Stimulated activated CD8-positive, alpha-beta memory T cell treated with anti-CD3 and anti-CD28 coated beads, Interleukin-2, amount 100 ng/mL, for 48 hours (primary cell): ENCODE data around the gene UGT1A10.

Experiments
- DNase-seq, 2 donors: peaks; one replicate each; pipeline ENCODE4 v3.0.0-alpha.2; 2020; ENCODE audit warnings: low read depth in 2 of 2

The UGT1A10 gene

DNA sequence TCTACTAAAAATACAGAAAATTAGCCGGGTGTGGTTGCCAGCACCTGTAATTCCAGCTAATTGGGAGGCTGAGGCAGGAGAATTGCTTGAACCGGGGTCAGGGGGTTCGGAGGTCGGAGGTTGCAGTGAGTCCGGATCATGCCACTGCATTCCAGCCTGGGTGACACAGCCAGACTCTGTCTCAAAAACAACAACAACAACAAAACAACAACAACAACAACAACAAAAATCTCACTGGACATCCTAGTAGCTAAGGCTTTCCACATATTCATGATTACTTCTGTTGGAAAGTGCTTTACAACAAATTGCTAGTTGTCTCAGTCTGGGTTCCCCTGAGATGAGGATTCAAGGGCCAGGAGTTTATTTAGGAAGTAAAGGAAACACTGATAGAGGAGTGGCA, 137.6 kb downstream of the UGT1A10 start:
- DNase-seq = no peak

- DNase-seq = no peak
These were observed 139.2 kb downstream of the UGT1A10 start for GRCh38 chr2:233775414-233775813.

- DNase-seq = no peak
These were observed 141.8 kb downstream of the UGT1A10 start, which contains the start of gene MROH2A for GRCh38 chr2:233778030-233778429. MROH2A (plus strand) TSS chr2:233778330; CDS start chr2:233779359, 1,029 bp downstream.

DNA sequence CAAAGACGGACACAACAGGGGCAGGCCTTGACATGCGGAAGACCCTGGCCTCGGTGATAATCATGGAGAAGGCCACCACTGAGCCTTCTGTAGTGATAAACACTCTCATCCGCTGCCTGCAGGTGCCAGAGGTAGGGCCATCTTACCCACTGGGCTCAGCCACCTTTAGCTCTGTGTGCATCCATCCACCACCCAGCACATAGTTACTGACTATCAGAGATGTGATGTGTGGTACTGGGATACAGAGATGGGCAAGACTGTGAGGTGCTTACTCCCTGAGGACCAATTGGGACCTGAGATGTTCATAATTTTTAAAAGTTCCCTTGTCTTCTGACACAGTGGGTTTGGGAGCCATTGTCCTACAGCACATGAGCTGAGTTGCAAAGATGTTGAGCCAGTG, 143.5 kb downstream of the UGT1A10 start:
- no peak for DNase-seq

DNA sequence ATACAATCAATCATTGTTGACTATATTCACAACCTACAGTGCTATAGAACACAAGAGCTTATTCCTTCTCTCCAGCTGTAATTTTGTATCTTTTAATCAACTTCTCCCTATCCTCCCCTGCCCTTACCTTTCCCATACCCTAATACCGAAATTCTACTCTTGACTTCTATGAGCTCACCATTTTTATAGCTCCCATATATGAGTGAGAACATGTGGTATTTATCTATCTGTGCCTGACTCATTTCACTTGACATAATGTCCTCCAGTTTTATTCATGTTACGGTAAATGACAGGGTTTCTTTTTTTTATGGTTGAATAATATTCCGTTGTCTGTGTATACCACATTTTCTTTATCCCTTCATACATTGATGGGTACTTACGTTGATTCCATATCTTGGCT, 144.5 kb downstream of the UGT1A10 start:
- DNase-seq = no peak

- no peak for DNase-seq
These were observed 153.3 kb downstream of the UGT1A10 start for GRCh38 chr2:233789554-233789953.

GRCh38 chr2:233791151-233791882, 155.1 kb downstream of the UGT1A10 start:
- no peak for DNase-seq

DNA sequence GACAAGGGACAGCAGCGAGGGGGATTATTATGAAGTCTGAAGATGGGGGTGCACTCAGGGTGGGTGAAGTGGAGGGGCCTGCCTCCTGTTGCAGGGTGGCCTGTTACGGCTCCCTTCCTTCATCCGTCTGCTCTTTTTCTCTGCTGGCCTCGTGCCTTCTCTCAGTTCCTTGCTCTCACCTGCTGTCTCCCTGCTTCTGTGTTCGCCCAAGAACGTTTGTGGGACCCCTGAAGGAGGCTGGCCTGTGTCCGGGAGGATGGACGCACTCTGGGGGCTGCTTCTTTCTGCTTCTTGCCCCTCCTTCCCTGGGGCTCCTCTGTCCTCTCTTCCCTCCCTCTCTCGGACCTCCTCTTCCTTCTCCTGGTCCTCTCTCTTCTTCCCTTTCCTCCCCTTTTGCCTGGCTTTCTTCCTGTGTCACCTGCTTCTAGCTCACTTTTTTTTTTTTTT, 155.7 kb downstream of the UGT1A10 start:
- no peak for DNase-seq

DNA sequence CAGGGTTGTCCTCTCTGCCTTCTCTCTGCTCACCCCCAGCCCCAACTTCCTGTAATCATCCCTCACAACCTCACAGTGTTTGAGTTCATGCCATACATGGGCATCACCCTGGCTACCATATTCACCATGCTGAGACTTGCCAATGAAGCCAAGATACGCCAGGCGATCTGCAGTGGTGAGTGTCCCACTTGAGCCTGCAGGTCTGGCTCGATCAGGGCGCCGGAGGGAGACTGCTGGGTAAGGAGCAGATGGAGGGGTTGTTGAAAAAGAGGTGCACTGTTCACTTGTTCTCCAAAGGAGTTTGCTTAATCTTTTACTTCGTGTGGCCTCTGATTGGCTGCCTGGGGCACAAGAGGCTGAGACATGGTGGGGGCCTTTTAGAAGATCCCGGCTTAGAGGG, 156.5 kb downstream of the UGT1A10 start:
- no peak for DNase-seq

GRCh38 chr2:233793465-233794127, 157.3 kb downstream of the UGT1A10 start:
- DNase-seq = no peak

GRCh38 chr2:233794128-233794658, 157.9 kb downstream of the UGT1A10 start:
- DNase-seq = no peak

- no peak for DNase-seq
These were observed 159.5 kb downstream of the UGT1A10 start for GRCh38 chr2:233795735-233796171.

DNA sequence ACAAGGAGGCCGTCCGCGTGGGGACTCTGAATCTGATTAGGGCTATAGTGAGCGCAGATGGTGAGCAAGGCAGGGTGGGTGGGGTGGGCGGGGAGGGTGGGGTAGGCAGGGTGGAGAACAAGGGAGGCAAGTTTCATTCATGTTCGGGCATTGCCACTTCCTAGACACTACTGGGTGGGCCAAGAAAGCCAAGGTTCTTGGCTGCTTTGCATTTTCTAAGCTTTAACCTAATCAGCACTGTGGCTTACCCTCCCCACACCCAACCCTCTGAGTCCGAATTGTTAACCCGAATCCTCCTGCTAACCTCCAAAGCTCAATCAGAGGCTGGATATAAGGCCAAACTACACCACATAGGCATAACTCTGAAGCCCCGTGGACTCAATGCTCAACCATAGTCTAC, 160.0 kb downstream of the UGT1A10 start:
- no peak for DNase-seq

DNA sequence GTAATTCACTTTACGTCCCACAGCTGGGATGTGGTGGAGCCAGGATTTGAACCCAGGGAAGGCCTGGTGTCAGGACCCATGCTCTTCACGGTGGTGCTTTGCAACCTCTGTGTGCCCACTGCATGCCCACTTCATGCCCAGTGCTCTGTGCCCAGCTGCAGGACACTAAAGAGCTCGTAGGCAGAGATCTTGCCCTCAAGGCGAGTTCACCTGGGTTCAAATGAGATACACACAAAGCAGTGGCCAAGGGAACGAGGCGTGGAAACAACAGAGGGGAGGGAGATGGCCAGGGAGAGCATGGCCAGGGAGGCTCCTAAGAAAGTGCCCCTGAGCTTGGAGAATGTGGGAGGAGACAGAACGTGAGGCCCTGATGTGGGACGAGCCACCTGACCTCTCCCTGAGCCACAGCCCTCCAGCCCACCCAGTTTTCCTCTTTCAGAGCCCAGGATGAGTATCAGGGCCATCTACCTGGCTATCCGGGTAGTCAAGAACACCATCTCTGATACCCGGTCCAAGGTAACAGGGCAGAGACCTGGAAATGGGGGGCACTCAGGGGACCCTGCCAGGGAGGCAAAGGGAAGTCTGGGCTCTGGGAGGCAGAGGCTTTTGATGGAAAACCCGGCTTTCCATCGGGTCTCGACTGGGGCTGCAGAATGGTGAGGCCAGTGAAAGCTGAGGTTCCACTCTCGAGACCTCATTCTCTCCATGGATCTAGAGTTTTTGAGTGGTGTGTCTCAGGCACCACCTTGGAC, 162.3 kb downstream of the UGT1A10 start:
- no peak for DNase-seq

DNA sequence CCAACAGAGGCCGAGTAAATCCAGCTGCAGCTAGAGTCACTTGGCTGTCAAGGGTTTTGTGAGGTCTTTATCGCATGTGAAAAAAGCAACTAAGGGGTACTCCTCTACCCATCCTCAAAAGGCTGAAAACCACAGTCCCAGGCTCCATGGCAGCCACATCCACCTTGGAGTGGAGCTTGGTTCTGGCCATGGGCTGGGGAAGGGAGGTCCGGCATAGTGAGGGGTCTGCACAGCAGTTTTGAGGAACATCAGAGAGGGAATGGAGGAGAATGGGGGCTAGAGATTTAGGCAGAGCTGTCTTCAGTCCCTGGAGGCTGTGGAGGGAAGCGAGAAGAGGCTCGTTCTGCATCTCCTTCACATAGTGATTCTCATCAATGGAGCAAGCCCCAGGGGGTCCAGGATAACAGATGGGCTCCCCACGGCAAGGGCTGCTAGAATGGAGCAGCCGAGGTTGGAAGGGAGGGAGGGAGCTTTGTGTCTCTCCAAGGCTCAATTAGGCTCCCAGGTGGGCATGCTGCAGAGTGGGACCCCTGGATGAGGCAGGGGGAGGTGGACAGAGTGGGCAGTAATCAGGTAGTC, 162.9 kb downstream of the UGT1A10 start:
- no peak for DNase-seq

DNA sequence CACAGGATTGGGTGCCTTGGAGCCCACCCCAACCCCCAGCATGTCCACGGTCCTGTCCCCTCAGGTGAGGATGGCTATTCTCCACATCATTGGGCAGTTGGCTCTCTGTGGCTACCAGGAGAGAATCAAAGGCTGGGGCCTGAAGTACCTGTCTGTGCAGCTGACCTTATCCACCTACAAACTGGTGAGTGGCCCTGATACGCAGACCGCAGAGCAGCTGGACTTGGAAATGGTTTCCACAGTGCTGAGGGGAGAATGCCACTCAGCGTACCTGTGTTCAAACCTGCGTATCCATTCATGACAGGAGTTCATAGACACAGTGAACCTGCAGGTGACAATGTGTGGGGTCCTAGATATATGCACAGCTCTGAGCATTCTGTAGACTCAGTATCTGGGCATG, 163.5 kb downstream of the UGT1A10 start:
- no peak for DNase-seq

DNA sequence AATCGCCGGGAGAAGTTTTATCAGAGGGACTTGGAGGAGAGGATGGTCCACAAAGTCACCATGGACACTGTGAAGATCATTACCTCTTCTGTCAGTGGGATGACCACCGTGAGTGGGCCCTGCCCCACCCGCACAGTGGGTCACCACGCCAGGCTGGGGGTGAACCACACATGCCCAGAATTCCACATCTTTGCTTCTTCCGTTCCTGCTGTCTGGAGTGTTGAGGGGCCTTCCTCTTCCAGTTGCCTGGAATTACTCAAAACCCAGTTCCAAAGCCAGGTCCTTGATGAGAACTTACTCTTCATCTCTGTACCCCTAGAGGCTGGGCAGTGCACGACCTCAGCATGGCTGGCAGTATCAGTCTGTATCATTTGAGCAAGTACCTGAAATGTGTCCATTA, 164.0 kb downstream of the UGT1A10 start:
- no peak for DNase-seq

DNA sequence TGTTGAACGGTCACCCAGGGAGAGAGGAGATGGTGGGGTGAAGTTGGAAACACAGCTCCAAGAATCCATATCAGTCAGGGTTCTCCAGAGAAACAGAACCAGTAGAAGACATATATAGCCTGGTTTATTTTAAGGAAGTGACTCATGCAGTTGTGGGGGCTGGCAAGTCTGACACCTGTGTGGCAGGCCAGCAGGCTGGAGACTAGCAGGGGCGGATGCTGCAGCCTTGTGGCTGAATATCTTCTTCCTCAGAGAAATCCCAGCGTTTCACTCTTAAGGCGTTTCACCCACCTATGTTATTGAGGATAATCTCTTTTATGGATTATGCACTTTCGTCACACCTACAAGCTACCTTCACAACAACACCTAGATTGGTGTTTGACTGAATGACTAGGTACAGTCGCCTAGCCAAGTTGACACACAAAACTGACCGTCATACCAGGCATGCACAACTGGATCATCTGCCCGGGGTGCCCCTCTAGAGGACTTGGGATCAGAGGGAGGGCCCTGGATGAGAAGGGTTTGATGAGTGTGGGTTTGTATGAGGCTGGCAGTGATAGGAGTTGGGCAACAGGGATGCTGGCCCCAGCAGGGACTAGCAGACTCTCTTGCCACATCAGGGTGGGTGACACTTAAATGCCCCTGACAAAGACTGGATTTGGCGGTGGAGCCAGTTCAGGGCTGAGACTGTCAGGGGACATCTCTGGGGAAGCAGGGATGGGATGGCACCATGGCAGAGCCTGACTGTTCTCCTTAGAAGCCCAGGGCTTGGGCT, 165.3 kb downstream of the UGT1A10 start:
- DNase-seq = peak in 1 of 2 donors; percentile 13

DNA sequence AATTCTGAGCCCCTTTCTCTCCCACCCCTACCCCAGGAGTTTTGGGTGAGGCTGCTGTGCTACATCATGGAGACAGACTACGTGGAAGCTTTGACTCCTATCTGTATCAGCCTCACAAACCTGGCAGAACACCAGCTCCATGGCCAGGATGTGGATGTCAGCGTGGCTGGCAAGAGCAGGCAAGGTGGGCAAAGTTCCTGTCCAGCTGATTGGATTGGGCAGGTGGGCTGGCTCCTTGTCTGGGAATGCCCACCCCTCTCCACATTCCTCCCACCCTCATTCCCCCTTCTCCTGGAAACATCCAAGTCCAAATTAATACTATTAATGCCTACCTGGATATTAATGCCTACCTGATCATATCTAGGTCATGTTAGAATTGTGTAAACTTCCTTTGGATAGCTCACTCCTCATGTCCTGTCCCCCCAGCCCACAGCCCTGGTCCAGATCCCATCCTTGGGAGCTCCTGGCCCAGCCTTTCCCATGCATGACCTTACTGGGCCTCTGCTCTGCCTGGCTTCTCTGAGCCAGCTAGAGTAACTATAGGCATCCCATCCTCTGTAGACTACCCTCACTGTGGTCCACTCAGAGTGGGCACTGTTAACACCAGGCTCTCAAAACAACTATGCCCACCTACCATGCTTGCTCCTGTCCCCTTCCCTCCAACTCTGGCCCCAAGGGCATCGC, 166.0 kb downstream of the UGT1A10 start:
- no peak for DNase-seq

GRCh38 chr2:233803292-233803911, 167.2 kb downstream of the UGT1A10 start:
- DNase-seq = no peak
